PFSK-1 (cell line): ENCODE measurements around the gene TRDN.

Experiments
- FOXP2 ChIP-seq: optimal IDR thresholded peaks from 2 replicates; pipeline ENCODE3; 2011; ENCODE audit warnings: borderline replicate concordance, control low read depth, inconsistent platforms; ENCODE audit not compliant: insufficient read depth; ENCODE audit errors: extremely low read length, extremely low read depth
- POLR2AphosphoS5 ChIP-seq: IDR thresholded peaks from 2 replicates; pipeline ENCODE4 v1.6.1; 2012; ENCODE audit warnings: low read depth, mild to moderate bottlenecking, control low read depth, low read length, moderate library complexity
- SIN3A ChIP-seq: IDR thresholded peaks from 2 replicates; pipeline ENCODE4 v1.6.1; 2012; ENCODE audit warnings: mild to moderate bottlenecking, low read length, moderate library complexity, borderline replicate concordance; ENCODE audit not compliant: insufficient read depth
- TAF1 ChIP-seq: IDR thresholded peaks from 2 replicates; pipeline ENCODE4 v1.6.1; 2012; ENCODE audit warnings: low read length, control low read depth, borderline replicate concordance; ENCODE audit not compliant: insufficient read depth
- TF ChIP-seq, protein P1 (sequence below), 2 experiments: IDR thresholded peaks; 2 replicates each; pipeline versions ENCODE4 v1.6.1 to v1.8.0; 2011 to 2012; ENCODE audit warnings: low read depth in 2 of 2, low read length in 2 of 2, control low read depth in 1 of 2, inconsistent platforms in 1 of 2, mild to moderate bottlenecking in 1 of 2, moderate library complexity in 1 of 2; ENCODE audit not compliant: insufficient read depth in 1 of 2

TRDN gene

DNA sequence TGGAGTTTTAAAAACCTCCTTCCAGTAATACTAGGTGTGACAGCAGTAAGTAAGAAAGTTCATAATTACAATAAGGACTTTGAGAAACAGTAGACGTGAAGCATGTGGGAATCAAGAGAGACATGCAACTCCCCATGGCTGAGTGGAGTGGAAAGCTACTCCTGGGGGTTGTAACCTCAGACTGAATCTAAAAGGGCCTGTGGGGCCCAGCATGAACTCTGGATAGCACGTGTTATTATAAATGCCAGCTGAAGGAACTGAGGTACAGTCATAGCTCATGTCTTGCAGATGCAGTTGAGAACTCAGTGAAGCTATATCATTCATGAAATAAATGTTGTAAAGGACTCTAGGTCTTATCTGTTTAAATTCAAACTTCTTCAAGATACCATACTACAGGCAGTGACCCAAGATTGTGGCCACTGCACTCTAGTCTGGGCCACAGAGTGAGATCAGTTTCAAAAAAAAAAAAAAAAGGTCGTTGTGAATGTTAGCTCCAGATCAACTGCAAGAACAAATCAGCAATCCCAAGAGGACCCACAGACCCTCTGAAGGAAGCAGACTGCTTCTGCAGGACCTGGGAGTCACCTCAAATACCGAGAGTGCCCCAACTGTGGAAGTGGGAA, 189.3 kb downstream of the TRDN start:
- no peak for TF ChIP-seq SIN3A
- TF ChIP-seq FOXP2: no peak
- TF ChIP-seq POLR2AphosphoS5: no peak
- TF ChIP-seq, protein P1, sequence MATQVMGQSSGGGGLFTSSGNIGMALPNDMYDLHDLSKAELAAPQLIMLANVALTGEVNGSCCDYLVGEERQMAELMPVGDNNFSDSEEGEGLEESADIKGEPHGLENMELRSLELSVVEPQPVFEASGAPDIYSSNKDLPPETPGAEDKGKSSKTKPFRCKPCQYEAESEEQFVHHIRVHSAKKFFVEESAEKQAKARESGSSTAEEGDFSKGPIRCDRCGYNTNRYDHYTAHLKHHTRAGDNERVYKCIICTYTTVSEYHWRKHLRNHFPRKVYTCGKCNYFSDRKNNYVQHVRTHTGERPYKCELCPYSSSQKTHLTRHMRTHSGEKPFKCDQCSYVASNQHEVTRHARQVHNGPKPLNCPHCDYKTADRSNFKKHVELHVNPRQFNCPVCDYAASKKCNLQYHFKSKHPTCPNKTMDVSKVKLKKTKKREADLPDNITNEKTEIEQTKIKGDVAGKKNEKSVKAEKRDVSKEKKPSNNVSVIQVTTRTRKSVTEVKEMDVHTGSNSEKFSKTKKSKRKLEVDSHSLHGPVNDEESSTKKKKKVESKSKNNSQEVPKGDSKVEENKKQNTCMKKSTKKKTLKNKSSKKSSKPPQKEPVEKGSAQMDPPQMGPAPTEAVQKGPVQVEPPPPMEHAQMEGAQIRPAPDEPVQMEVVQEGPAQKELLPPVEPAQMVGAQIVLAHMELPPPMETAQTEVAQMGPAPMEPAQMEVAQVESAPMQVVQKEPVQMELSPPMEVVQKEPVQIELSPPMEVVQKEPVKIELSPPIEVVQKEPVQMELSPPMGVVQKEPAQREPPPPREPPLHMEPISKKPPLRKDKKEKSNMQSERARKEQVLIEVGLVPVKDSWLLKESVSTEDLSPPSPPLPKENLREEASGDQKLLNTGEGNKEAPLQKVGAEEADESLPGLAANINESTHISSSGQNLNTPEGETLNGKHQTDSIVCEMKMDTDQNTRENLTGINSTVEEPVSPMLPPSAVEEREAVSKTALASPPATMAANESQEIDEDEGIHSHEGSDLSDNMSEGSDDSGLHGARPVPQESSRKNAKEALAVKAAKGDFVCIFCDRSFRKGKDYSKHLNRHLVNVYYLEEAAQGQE (IDR thresholded peaks at IDR 0.05; ENCODE audit: insufficient read depth in 1 of 2, low read depth in 2 of 2, low read length in 2 of 2): no peak
- TF ChIP-seq TAF1: no peak

DNA sequence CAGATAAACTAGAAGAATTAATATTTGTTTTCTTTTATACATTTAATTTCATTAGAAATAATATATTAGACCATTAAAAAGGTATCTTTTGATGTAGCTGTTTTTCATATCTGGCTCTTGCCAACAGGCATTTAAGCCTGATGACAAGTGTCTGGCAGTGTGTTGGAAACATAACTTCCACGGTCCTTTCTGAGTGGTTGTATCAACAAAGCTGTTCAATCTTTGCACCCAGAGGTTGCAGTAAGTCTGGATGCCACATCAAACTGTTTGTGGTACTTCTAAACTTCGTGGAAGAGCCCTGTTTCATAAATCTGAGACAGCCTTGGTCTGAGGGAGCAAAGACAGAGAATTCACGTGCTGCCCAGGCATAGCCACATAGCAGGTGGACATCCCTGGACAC, 197.4 kb downstream of the TRDN start:
- TF ChIP-seq FOXP2: no peak
- no peak for TF ChIP-seq SIN3A
- TF ChIP-seq TAF1: no peak
- TF ChIP-seq, protein P1 (IDR thresholded peaks at IDR 0.05; ENCODE audit: insufficient read depth in 1 of 2, low read depth in 2 of 2, low read length in 2 of 2): no peak
- no peak for TF ChIP-seq POLR2AphosphoS5

DNA sequence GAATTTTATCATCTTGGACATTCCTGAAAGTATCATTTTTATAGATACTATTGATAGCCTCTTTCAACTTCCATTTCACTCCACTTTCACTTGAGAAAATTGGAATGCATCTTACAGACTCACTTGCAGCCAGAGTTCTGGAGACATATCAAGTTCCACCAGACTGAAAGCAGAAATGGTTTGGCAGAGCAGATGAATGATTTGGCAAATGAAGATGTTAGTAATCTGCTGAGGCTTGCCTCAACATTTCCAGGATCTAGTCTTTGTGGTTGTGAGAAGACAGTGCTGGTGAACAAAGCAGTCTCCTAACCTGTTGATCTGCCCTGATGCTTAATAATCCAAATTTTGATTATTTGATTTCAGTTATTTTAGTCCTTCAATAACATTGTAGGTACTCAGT, 202.6 kb downstream of the TRDN start:
- TF ChIP-seq SIN3A: no peak
- TF ChIP-seq FOXP2: no peak
- no peak for TF ChIP-seq POLR2AphosphoS5
- no peak for TF ChIP-seq TAF1
- TF ChIP-seq, protein P1 (IDR thresholded peaks at IDR 0.05; ENCODE audit: insufficient read depth in 1 of 2, low read depth in 2 of 2, low read length in 2 of 2): no peak

GRCh38 chr6:123430970-123431369, 205.8 kb downstream of the TRDN start:
- TF ChIP-seq, protein P1 (IDR thresholded peaks at IDR 0.05; ENCODE audit: insufficient read depth in 1 of 2, low read depth in 2 of 2, low read length in 2 of 2): no peak
- TF ChIP-seq FOXP2 (no peak), TAF1 (no peak), POLR2AphosphoS5 (no peak), SIN3A (no peak)

DNA sequence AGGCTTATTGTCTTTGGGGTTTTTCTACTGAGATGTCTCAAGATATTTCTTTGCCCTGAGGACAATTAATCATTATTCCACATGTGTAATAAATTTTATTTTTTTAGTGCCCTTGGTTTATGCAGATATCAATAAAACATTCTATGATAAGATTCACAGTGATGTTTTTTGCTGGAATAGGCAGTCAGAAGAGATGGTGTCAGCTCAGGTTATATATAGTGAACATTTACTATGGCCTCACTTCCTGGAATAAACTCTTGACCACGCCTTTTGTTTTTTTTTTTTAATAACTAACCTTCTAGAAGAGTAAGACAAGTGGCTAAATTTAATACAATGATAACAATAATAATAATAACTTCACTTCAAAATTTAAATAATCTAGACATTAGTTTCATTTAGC, 209.7 kb downstream of the TRDN start:
- no peak for TF ChIP-seq POLR2AphosphoS5
- no peak for TF ChIP-seq TAF1
- TF ChIP-seq, protein P1 (IDR thresholded peaks at IDR 0.05; ENCODE audit: insufficient read depth in 1 of 2, low read depth in 2 of 2, low read length in 2 of 2): no peak
- no peak for TF ChIP-seq SIN3A
- TF ChIP-seq FOXP2: no peak
